H7 (cell line): ENCODE results near the gene CBLN3. TPM values are rescaled to one million over a fixed set of nuclear protein-coding genes. Genes with fewer than 3 reads are reported as not detected.
"Not testable (repeated sequence)": the region's sequence is repeated elsewhere in the genome, so short reads cannot be mapped to it uniquely, and the experiment has no call there.

Experiments used
- DNase-seq: peaks from one replicate; pipeline ENCODE4 v3.0.0; 2012
- H3K27me3 ChIP-seq: 2 replicates; pipeline ENCODE4 v1.6.0; 2011; ENCODE audit warnings: mild to moderate bottlenecking, low read length; ENCODE audit not compliant: control insufficient read depth, insufficient read depth
- H3K36me3 ChIP-seq: replicated peaks from 2 replicates; pipeline ENCODE4 v1.5.1; 2011; ENCODE audit warnings: low read length; ENCODE audit not compliant: control insufficient read depth, insufficient read depth
- H3K4me3 ChIP-seq: 2 replicates; pipeline ENCODE4 v1.5.1; 2011; ENCODE audit warnings: low read depth, mild to moderate bottlenecking, control low read depth, low read length, moderate library complexity; ENCODE audit not compliant: insufficient read depth
- total RNA-seq: library from RNA; depleted of rRNA; stranded (reverse); fragments of >200 nt; shearing (Covaris generic); gene quantifications from 2 replicates; pipeline ENCODE4 v1.2.3, GENCODE V29; 2014; rRNA removed

The CBLN3 gene
- 0.24 and 1.5 TPM in 2 replicates for total RNA-seq

- Histone ChIP-seq H3K4me3 (peak within 1 kb of the TSS; percentile 72), H3K27me3 (peaks cover 13% of the 10 kb centered on the region), H3K36me3 (peaks cover 1% of the 10 kb centered on the region)
- DNase-seq, result peak; percentile 97
These were observed at the start of gene CBLN3, which contains the start of gene KHNYN for GRCh38 chr14:24429395-24430142. TSS of gene CBLN3 (minus strand) at chr14:24429668. CDS start at chr14:24429054, 614 bp downstream. TSS of gene KHNYN (plus strand) at chr14:24429954. CDS start at chr14:24430731, 777 bp downstream.

GRCh38 chr14:24475261-24475660, 45.8 kb upstream of the CBLN3 start:
- Histone ChIP-seq H3K27me3 (no peaks in the 10 kb centered on the region), H3K4me3 (no peak overlapping the region), H3K36me3 (no peaks in the 10 kb centered on the region)
- DNase-seq, result no peak

- no peak for DNase-seq
- H3K27me3 ChIP-seq, result no peaks in the 10 kb centered on the region
- H3K36me3 ChIP-seq, result no peaks in the 10 kb centered on the region
- H3K4me3 ChIP-seq, result no peak overlapping the region
These were observed 43.7 kb upstream of the CBLN3 start for GRCh38 chr14:24473211-24473610.

- H3K27me3 ChIP-seq, H3K4me3 ChIP-seq, DNase-seq, H3K36me3 ChIP-seq: not testable (repeated sequence)
These were observed 41.0 kb upstream of the CBLN3 start for GRCh38 chr14:24470450-24470849.

GRCh38 chr14:24465805-24466204, 36.3 kb upstream of the CBLN3 start:
- Histone ChIP-seq H3K27me3 (no peaks in the 10 kb centered on the region), H3K4me3 (no peak overlapping the region), H3K36me3 (no peaks in the 10 kb centered on the region)
- no peak for DNase-seq

GRCh38 chr14:24465368-24465767, 35.9 kb upstream of the CBLN3 start:
- DNase-seq, result no peak
- H3K36me3 ChIP-seq, result no peaks in the 10 kb centered on the region
- H3K4me3 ChIP-seq, result no peak overlapping the region
- no peaks in the 10 kb centered on the region for H3K27me3 ChIP-seq

- Histone ChIP-seq H3K4me3 (no peak overlapping the region), H3K36me3 (no peaks in the 10 kb centered on the region), H3K27me3 (no peaks in the 10 kb centered on the region)
- DNase-seq, result no peak
These were observed 34.7 kb upstream of the CBLN3 start for GRCh38 chr14:24463884-24464785.

GRCh38 chr14:24463017-24463883, 33.8 kb upstream of the CBLN3 start:
- Histone ChIP-seq H3K4me3 (no peak overlapping the region), H3K27me3 (no peaks in the 10 kb centered on the region), H3K36me3 (no peaks in the 10 kb centered on the region)
- no peak for DNase-seq

GRCh38 chr14:24461336-24461735, 31.9 kb upstream of the CBLN3 start:
- Histone ChIP-seq H3K36me3 (no peaks in the 10 kb centered on the region), H3K27me3 (no peaks in the 10 kb centered on the region), H3K4me3 (no peak overlapping the region)
- DNase-seq, result no peak

GRCh38 chr14:24459331-24459730, 29.9 kb upstream of the CBLN3 start:
- no peak overlapping the region for H3K4me3 ChIP-seq
- H3K27me3 ChIP-seq, result no peaks in the 10 kb centered on the region
- no peak for DNase-seq
- no peaks in the 10 kb centered on the region for H3K36me3 ChIP-seq

- DNase-seq, result no peak
- Histone ChIP-seq H3K4me3 (no peak overlapping the region), H3K27me3 (no peaks in the 10 kb centered on the region), H3K36me3 (no peaks in the 10 kb centered on the region)
These were observed 29.3 kb upstream of the CBLN3 start for GRCh38 chr14:24458736-24459135.

GRCh38 chr14:24456980-24457379, 27.5 kb upstream of the CBLN3 start:
- Histone ChIP-seq H3K27me3 (no peaks in the 10 kb centered on the region), H3K36me3 (no peaks in the 10 kb centered on the region)

GRCh38 chr14:24450828-24451227, 21.4 kb upstream of the CBLN3 start:
- not testable (repeated sequence) for H3K27me3 ChIP-seq, DNase-seq, H3K4me3 ChIP-seq, H3K36me3 ChIP-seq

More at GRCh38 chr14:24456980-24457379, 27.5 kb upstream of the CBLN3 start:
- DNase-seq, result no peak
- no peak overlapping the region for H3K4me3 ChIP-seq

- Histone ChIP-seq H3K4me3 (peak overlapping the region; percentile 87), H3K36me3 (peaks cover 14% of the 10 kb centered on the region), H3K27me3 (no peaks in the 10 kb centered on the region)
- DNase-seq, result no peak
These were observed 13.7 kb upstream of the CBLN3 start for GRCh38 chr14:24443053-24443665.
